Sciatic nerve (tissue), 2 donors: ENCODE results near the gene CPHXL. TPM values are rescaled to one million over a fixed set of nuclear protein-coding genes. Genes with fewer than 3 reads are reported as not detected.

Source experiments
- ATAC-seq: fragments of 200-7000 bp; cut with Tn5 transposase; one replicate; pipeline ENCODE4 v1.9.1; 2020; ENCODE audit warnings: mild to moderate bottlenecking, moderate library complexity
- DNase-seq: peaks from one replicate; pipeline ENCODE4 v3.0.0-alpha.2; 2020; ENCODE audit warnings: low spot score
- intact Hi-C: fragments of 100-400 bp; cut with DNase I; formaldehyde crosslinking; loops from one replicate; pipeline ENCODE4 v1.14.2; 2022
- total RNA-seq: library from RNA; stranded (reverse); fragmentation: NEBNext Ultra II Directional; extraction: Animal tissue kit (Norgen Biotek cat#: 25700); gene quantifications from one replicate; pipeline ENCODE4 v1.2.1, GENCODE V29; 2021
- donor health status: DM: no; HTN: no; CAD: no.
- donor health status: DM: no; HTN: no; CAD: no.

CPHXL gene
- total RNA-seq: not detected

DNA sequence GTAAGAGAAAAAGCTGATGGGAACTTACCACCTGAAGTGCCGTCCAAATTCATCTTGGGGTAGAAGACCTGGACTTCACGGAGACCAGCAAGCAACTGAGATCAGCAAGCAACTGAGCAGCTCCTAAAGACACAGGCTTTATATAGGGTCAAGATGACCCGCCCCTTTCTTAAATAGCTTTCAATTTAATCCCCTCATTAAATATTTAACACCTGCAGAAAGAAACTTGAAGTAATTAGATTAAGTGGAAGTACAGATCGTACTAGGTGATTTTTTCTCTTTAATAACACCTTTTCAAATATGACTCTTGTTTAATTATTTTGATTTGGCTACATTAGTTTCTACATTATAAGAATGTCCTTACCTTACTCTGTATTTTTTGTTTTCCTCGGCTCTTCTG lies at the start of gene CPHXL:
TSS of gene CPHXL (minus strand) at position 101 of the 400 bp plus-strand sequence. CDS start at position 53, 48 bp downstream.
- intact Hi-C loops: no loop called here
- ATAC-seq: no peak
- no peak for DNase-seq

DNA sequence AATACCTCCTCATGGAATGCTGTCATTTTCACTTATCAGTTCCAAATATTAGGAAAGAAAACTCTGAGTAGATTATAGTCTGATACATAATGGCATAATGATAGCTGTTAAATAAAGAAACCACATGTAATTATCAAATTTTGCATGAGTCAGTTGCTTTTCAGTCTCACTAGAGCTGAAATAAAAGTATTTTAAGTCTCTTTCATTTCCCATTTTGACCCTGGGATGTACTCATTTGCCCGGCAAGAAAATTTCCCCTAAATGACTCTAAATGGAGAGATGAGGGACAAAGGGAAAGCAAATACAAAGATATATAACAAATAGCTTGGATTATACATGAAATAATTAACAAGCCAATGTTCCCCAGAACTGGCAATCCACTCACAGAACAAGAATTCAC lies 47.9 kb upstream of the CPHXL start:
- ATAC-seq (no peak), DNase-seq (no peak)
- intact Hi-C loops: no loop called here

DNA sequence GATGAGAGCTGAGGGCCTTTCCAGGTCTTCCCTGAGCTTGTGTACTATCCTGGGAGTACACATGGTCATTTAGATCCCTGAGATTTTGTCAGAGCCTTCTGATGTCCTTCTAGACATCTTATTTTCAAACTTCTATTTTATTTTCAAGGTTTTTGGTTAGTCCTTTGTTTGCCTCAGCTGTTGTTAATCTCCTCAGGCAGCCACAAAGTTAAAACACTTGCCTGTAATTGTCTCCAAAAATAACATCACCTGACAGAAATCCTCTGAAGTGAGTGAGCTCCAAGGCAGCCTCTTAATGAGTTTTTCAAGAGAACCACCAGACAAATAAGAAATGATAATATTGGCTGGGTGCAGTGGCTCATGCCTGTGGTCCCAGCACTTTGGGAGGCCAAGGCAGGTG lies 43.8 kb upstream of the CPHXL start:
- intact Hi-C loops: no loop called here
- ATAC-seq (no peak), DNase-seq (no peak)

DNA sequence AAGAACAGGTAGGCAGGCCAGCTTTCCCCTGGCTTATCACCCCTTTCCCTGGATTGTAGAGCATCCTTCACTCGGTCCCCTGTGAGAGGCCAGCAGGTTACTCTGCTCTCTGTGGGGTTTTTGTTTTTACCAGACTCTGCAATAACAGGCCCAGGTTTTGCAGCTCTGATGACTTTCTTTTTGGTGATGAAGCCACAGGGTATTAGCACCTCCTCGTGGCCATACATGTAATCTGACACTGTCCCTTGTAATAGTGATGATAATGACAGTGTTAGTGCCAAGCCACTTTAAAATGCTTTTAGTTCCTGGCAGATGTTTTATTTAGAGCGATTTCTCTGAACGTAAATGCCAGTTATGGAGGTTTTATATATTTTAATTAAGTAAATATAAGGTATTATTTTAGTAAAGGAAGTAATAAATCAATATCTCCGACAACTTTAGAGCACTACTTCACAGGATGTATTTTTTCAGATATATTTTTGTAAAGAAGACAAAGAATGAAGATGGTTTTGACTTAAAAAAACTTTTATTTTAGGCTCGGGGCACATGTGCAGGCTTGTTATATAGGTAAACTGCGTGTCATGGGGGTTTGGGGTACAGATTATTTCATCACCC lies 38.0 kb upstream of the CPHXL start:
- intact Hi-C loops: loop anchor here (10.0 kb wide), 1 partner anchor 569 kb away; no protein-coding TSS in a partner anchor
- ATAC-seq (peak; percentile 92), DNase-seq (no peak)

DNA sequence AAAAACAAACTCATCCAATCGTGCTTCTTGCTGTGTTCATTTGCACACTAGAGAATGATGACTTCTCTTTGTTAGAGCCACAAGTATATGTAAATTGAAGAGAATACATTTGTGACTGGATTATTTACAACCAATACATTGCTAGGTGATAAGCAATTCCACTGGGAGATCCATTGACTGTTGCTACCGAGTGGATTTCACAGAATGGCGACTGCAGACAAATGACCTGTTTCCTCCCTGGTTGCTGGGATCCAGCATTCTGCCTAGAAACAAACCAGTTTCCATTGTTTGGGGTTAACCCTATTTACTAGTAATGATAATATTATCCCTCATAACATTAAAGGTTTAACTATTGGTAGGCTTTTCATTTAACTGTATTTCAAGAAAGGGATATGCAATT lies 36.9 kb upstream of the CPHXL start:
- intact Hi-C loops: loop anchor here (10.0 kb wide), 1 partner anchor 568 kb away; no protein-coding TSS in a partner anchor
- DNase-seq (no peak), ATAC-seq (no peak)

DNA sequence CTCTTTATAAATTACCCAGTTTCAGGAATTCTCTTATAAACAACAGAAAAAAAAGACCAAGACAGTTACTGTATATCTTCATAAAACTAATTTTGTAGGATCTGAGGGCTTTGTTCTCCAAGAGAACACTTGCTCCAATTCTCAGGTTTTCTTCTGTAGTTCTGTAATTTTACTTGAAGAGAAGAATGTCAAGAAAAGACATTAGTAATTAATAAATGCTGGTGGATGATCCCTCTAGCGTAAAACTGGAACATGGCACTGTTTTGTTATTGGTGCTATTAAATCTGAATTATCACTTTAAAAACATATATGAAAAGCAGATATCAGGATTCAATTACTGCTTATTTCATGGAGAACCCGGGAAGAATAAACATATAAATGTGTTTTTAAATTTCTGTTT lies 36.5 kb upstream of the CPHXL start:
- ATAC-seq (no peak), DNase-seq (no peak)
- intact Hi-C loops: loop anchor here (10.0 kb wide), 1 partner anchor 568 kb away; no protein-coding TSS in a partner anchor

DNA sequence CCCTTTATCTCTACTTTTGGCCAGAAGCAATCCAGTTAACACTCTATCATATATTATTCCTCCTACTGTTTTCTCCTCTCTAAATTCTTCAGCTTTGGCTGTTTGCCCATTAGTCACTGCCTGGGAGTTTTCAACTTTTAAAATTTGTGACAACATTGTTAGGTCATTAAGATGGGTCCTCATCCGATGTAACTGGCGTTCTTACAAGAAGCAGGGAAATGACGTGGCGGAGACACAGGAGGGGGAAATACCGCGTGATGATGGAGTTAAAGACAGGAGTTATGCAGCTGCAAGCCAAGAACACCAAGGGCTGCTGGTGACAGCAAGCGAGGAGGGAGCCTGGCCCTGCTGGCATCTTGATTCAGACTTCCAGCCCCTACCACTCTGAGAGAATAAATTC lies 34.8 kb upstream of the CPHXL start:
- ATAC-seq: no peak
- intact Hi-C loops: loop anchor here (10.0 kb wide), 1 partner anchor 566 kb away; no protein-coding TSS in a partner anchor
- DNase-seq: no peak

DNA sequence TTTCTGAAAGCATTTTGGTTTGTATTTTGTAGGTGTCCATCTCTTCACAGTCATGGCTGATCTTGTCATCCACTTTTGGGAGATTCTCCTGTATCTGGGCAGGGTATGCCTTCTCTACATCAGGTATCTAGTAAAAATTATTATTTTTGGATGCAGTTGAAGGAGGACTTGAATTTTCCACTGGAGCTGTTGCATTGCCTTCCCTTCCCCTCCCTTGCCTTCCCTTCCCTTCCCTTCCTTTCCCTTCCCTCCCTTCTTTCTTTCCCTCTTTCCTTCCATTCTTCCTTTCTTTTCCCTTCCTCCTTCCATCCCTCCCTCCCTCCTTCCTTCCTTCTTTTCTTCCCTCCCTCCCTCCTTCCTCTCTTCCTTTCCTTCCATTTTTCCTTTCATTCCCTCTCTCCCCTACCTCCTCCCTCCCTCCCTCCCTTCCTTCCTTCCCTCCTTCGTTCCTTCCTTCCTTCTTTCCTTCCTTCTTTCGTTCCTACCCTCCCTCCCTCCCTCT lies 33.8 kb upstream of the CPHXL start:
- DNase-seq: no peak
- ATAC-seq: no peak
- intact Hi-C loops: loop anchor here (10.0 kb wide), 1 partner anchor 565 kb away; no protein-coding TSS in a partner anchor

DNA sequence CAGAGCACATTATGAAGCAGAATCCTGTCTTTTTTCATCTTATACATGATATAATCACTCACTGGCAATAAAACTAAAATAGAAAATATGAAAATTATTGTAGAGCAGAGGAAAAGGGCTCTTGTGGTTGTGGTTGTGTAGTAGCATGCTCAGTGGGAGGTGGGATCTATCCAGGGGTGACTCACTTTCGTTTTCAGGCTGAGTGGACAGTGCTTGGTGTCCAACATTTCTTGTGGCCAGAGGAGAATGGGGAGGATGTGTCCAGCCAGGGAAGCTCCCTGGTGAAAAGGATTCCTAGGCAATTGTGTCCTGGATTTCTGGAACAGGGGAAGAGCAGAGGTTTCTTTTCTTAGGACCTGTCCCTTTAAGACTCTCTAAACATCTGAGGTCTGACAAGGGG lies 31.9 kb upstream of the CPHXL start:
- intact Hi-C loops: no loop called here
- ATAC-seq (peak; percentile 67), DNase-seq (no peak)

DNA sequence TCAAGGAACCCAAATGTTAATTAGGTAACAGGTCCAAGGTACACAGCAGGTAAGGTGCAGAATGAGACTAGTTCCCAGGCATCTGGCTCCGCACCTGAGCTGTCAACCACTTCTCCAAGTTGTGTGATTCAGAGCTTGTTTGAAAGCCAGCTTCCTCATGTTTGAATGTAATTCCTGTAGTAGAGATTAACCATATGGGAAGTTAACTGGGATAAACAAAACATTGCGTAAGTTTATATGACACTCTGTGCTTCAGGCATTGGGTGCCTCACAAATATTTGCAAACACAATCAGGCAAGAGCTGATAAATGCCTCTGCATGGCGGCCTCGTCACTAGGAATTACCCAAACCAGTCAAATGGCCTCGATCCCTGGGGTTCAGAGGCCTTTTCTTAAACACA lies 27.9 kb upstream of the CPHXL start:
- ATAC-seq: no peak
- intact Hi-C loops: no loop called here
- no peak for DNase-seq

DNA sequence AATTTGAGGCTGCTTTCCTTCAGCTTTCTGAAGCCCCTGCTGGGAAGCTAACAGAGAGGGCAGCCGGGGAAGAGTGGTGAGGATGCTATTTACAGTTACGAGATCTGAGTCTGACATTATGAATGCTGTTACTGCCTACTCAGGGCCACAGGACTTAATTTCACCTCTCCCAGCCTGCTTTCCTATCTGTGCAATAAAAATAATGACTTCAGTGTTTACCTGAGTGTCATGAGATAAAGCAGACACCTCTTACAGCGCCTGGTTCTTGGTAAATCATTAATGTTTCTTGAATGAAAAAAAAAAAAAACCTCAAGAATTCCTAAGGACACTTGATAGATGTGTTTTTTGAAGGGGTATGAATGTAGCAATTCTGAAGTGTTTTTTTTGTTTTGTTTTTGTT lies 24.2 kb upstream of the CPHXL start:
- no peak for DNase-seq
- ATAC-seq: no peak
- intact Hi-C loops: no loop called here

DNA sequence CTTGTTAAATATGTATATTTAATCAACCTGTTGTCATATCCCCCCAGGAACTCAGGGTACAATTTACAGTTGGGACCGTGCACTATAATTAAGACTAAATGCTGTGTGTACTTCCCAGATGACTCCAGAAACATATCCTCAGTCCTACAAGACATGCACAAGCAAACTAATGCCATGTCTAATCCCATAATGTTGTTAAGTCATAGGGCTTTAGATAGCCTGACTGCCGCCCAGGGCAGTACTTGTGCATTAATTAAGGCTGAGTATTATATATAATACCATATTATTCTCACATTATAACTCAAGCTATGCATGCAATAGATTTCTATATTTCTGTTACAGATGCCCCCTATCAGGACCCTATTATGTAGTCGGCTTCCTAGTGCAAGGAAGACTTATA lies 20.1 kb upstream of the CPHXL start:
- intact Hi-C loops: no loop called here
- no peak for ATAC-seq
- no peak for DNase-seq

DNA sequence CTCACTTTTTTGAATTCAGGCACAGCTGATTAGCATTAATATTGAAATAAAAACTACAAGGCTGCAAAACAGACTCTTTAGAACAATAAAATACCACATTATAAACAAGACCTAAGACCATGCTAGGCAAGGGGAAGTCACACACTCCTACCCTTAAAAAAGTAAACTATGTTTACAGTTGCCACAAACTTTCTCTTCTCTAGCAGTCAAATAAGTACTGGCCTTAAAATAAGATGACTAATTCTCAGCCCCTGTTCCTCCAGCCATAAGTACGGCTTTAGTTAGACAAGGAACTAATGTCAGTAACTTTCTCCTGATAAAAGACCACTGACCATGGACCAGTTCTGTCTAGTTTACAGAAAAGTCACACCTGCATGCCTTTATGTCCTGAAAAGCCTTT lies 19.5 kb upstream of the CPHXL start:
- intact Hi-C loops: no loop called here
- no peak for DNase-seq
- ATAC-seq: no peak

DNA sequence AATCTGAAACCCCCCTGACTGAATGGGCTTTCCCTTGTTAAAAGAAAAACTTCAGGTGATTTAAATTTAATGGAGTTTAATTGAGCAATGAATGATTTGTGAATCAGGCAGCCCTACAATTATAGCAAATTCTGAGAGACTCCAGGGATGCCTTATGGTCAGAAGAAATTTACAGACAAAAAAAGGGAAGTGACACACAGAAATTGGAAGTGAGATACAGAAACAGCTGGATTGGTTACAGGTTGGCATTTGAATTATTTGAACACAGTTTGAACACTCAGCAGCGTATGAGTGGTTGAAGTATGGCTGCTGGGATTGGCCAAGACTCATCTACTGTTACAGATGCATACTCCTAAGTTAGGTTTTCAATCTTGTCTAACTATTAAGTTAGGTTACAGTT lies 19.0 kb upstream of the CPHXL start:
- intact Hi-C loops: no loop called here
- ATAC-seq (no peak), DNase-seq (no peak)

DNA sequence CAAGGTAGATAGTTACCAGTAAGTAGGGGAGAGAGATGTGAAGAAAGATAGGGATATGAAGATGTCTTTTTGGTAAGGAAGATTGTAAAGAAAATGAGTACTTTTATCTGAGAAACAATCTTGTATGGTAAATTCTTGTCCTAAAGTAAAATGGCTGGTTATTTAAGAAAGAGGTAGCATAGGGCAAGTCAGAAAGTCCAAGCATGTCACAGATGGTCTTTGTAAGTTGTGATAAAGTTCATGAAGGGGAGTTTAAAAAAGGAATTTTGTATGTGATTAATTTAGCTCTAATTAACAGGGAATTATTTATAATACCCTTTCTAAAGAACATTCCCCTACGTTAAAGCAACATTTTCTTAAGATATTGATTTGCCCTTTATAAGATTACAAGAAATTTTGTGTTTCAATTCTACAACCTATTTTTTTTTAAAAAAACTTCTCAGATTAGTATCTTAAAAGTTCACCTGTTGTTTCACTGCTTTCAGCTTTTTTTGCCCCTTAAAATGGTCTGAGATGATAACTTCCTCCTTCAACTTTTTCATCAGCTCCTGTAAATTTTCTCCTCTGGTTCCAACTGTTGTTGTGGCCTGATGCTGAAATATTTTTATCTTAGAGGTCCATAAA lies 16.2 kb upstream of the CPHXL start:
- intact Hi-C loops: no loop called here
- ATAC-seq (no peak), DNase-seq (no peak)

DNA sequence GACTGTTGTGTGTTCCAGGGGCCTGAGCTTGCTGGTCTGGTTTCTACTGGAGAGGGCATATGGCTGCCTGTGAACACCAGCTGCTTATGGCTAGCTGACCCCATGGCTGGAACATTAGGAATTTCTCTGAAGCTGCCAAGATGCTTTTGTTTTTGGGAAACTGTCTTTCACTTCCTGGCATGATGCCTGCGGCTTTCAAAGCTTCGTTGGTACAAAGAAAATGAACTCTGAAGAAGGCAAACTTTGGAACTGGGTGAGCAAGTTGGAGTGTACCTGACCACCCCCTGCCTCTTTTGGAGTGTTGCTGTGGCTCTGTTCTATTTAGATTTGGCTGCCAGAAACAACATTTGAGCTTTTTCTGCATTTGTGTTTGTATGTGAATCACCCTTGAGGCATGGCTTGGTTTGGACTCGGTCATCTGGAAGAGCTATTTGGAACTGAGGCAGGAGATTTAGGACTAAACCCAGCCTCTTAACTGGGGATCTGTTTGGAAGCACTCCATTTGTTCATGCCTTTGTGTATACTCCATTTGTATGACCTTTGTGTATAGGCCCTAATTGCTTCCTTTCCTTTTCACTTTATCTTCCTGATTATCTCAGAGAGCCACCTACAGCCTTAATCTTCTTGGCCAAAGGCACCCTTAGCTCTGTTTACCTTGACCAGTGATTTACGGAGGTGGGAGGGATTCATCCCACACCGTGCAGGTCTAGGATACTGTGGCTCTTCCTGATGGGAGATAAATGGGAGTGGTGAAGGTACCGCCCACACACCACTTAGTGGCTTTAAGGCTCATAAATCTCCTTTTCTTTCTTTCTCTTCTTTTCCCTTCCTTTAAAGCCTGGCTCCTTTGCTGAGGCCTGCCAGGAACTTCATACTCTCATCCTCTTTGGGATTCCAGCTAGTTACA lies 7.3 kb upstream of the CPHXL start:
- DNase-seq (no peak), ATAC-seq (peak; percentile 52)
- intact Hi-C loops: no loop called here

DNA sequence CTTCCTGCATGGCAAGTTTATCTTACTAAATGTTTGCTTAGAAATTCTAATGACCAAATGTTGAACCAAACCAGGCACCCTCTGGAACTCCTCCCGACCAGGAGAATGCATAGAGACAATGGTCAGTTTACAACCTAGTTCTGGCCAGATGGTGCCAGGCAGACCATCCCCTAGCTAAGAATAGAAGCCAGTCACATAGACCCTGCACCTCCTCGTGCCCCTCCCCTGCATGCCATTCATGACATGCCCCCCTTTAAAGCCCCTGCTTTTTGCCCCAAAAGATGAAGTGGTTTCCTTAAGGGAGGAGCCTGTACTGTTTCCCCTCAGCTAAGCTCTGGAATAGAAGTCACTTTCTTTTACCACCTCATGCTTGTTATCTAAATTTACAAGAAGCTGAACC lies 6.6 kb upstream of the CPHXL start:
- intact Hi-C loops: no loop called here
- DNase-seq: no peak
- ATAC-seq: no peak

DNA sequence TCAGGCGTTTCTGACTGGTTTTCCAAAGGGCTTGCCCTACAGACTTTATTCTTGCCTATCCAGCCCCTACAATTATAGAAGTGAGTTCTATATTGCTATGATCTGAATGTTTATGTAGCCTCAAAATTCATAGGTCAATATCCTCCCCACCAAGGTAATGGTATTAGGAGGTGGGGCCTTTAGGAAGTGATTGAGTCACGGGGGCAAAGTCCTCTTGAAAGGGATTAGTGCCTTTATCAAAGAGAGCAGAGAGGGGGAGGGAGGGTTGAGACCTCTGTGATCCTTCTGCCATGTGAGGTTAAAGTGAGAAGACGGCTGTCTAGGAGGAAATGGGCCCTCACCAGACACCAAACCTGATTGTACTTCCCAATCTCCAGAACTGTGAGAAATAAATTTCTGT lies 931 bp upstream of the CPHXL start:
- ATAC-seq: no peak
- intact Hi-C loops: no loop called here
- no peak for DNase-seq

DNA sequence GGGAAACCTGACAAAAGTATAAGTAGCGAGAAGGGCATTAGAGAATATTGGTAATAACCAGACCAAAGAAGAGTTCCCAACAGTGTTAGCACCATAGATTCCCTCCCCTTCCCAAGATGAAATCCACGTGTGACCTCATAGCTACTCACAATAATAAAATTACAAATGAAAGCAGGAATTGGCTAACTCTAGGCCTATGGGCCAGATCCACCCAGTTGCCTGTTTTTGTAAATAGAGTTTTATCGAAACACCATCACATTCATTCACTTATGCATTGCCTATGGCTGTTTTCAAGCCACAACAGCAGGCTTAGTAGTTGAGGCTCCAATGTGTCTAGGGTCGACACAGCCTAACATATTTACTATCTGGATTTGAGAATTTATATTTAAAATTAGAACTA lies 7.8 kb downstream of the CPHXL start:
- DNase-seq: no peak
- intact Hi-C loops: no loop called here
- no peak for ATAC-seq

DNA sequence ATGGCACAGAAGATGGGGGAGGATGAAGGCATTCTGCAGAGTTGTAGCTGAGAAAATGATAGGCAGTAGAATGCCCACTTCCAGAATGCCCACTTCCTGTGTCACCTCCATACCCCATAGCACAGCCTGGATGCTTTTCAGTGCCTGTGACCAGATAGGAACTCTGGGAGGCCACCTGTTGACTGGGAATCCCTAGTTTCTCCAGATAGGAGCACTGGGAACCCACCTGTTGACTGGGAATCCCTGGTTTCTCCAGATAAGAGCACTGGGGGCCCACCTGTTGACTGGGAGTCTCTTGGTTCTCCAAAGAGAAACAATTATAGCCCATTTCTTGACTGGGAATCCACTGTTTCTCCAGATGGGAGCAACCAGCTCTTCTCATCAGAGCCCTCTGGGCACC lies 11.6 kb downstream of the CPHXL start:
- DNase-seq (no peak), ATAC-seq (no peak)
- intact Hi-C loops: no loop called here
